SK-N-SH treated with all-trans-retinoic acid at 6 μM for 48 hours (cell line): ENCODE results near the gene TMEM183A.

Experiments
- ATAC-seq: fragments of 200-7000 bp; cut with Tn5 transposase; 3 replicates; pipeline ENCODE4 v1.9.1; 2020; ENCODE audit warnings: mild to moderate bottlenecking, moderate library complexity
- ARNTL ChIP-seq: fragments of 450-650 bp; formaldehyde crosslinking; IDR thresholded peaks from 2 replicates; pipeline ENCODE4 v1.5.0; 2020; ENCODE audit warnings: low read depth, mild to moderate bottlenecking, moderate library complexity, borderline replicate concordance
- BACH2 ChIP-seq: fragments of 250-450 bp; sonication (Bioruptor Pico); IDR thresholded peaks from 2 replicates; pipeline ENCODE4 v1.9.0; 2021; ENCODE audit warnings: mild to moderate bottlenecking, borderline replicate concordance
- CSDC2 ChIP-seq: fragments of 250-450 bp; sonication (Bioruptor Pico); IDR thresholded peaks from 2 replicates; pipeline ENCODE4 v1.5.0; 2020; ENCODE audit warnings: mild to moderate bottlenecking, moderate library complexity
- ESRRG ChIP-seq: fragments of 250-450 bp; sonication (Bioruptor Pico); IDR thresholded peaks from 2 replicates; pipeline ENCODE4 v1.6.1; 2021; ENCODE audit warnings: mild to moderate bottlenecking
- GLIS3 ChIP-seq: fragments of 250-450 bp; sonication (Bioruptor Pico); IDR thresholded peaks from 2 replicates; pipeline ENCODE4 v1.5.0; 2020; ENCODE audit warnings: mild to moderate bottlenecking, moderate library complexity
- ISL1 ChIP-seq: fragments of 250-450 bp; sonication (Bioruptor Pico); IDR thresholded peaks from 2 replicates; pipeline ENCODE4 v2.1.2; 2022; ENCODE audit warnings: mild to moderate bottlenecking, moderate library complexity
- OSR1 ChIP-seq: fragments of 250-450 bp; sonication (Bioruptor Pico); IDR thresholded peaks from 2 replicates; pipeline ENCODE4 v1.8.0; 2022; ENCODE audit warnings: moderate library complexity, mild to moderate bottlenecking, inconsistent platforms
- PPARA ChIP-seq: fragments of 250-450 bp; sonication (Bioruptor Pico); IDR thresholded peaks from 2 replicates; pipeline ENCODE4 v1.5.0; 2020; ENCODE audit warnings: mild to moderate bottlenecking, borderline replicate concordance
- SNAI2 ChIP-seq: fragments of 250-450 bp; sonication (Bioruptor Pico); IDR thresholded peaks from 2 replicates; pipeline ENCODE4 v1.5.0; 2020; ENCODE audit warnings: mild to moderate bottlenecking, moderate library complexity
- TCF4 ChIP-seq: fragments of 250-450 bp; sonication (Bioruptor Pico); IDR thresholded peaks from 2 replicates; pipeline ENCODE4 v1.8.0; 2021; ENCODE audit warnings: mild to moderate bottlenecking, moderate library complexity, borderline replicate concordance
- TOX ChIP-seq: fragments of 250-450 bp; sonication (Bioruptor Pico); IDR thresholded peaks from 2 replicates; pipeline ENCODE4 v1.8.0; 2021; ENCODE audit warnings: mild to moderate bottlenecking, moderate library complexity, borderline replicate concordance
- ZC3H10 ChIP-seq: fragments of 250-450 bp; sonication (Bioruptor Pico); IDR thresholded peaks from 2 replicates; pipeline ENCODE4 v1.5.1; 2021; ENCODE audit warnings: mild to moderate bottlenecking, moderate library complexity
- ZFP3 ChIP-seq: fragments of 250-450 bp; sonication (Bioruptor Pico); IDR thresholded peaks from 2 replicates; pipeline ENCODE4 v1.5.0; 2020; ENCODE audit warnings: mild to moderate bottlenecking, moderate library complexity
- ZFP30 ChIP-seq: fragments of 450-650 bp; formaldehyde crosslinking; IDR thresholded peaks from 2 replicates; pipeline ENCODE4 v1.5.0; 2022; ENCODE audit warnings: mild to moderate bottlenecking, moderate library complexity
- ZNF565 ChIP-seq: fragments of 450-650 bp; formaldehyde crosslinking; conservative IDR thresholded peaks from 2 replicates; pipeline ENCODE4 v1.5.0; 2020; ENCODE audit warnings: low read depth, mild to moderate bottlenecking, moderate library complexity
- ZNF70 ChIP-seq: fragments of 450-650 bp; formaldehyde crosslinking; IDR thresholded peaks from 2 replicates; pipeline ENCODE4 v1.5.0; 2020; ENCODE audit warnings: mild to moderate bottlenecking, moderate library complexity
- ZNF8 ChIP-seq: fragments of 450-650 bp; formaldehyde crosslinking; IDR thresholded peaks from 2 replicates; pipeline ENCODE4 v1.5.0; 2020; ENCODE audit warnings: mild to moderate bottlenecking, moderate library complexity
- TF ChIP-seq, protein P1 (sequence below): fragments of 250-450 bp; sonication (Bioruptor Pico); IDR thresholded peaks from 2 replicates; pipeline ENCODE4 v1.8.0; 2021; ENCODE audit warnings: low read depth, mild to moderate bottlenecking, moderate library complexity, borderline replicate concordance
- TF ChIP-seq, protein P2 (sequence below): fragments of 250-450 bp; sonication (Bioruptor Pico); IDR thresholded peaks from 2 replicates; pipeline ENCODE4 v1.5.1; 2021; ENCODE audit warnings: mild to moderate bottlenecking, moderate library complexity
- TF ChIP-seq, protein P3 (sequence below): fragments of 250-450 bp; sonication (Bioruptor Pico); IDR thresholded peaks from 2 replicates; pipeline ENCODE4 v1.8.0; 2020; ENCODE audit warnings: mild to moderate bottlenecking, moderate library complexity, borderline replicate concordance
- TF ChIP-seq, protein P4 (sequence below): fragments of 250-450 bp; sonication (Bioruptor Pico); IDR thresholded peaks from 2 replicates; pipeline ENCODE4 v1.5.0; 2020; ENCODE audit warnings: mild to moderate bottlenecking, moderate library complexity

The TMEM183A gene

DNA sequence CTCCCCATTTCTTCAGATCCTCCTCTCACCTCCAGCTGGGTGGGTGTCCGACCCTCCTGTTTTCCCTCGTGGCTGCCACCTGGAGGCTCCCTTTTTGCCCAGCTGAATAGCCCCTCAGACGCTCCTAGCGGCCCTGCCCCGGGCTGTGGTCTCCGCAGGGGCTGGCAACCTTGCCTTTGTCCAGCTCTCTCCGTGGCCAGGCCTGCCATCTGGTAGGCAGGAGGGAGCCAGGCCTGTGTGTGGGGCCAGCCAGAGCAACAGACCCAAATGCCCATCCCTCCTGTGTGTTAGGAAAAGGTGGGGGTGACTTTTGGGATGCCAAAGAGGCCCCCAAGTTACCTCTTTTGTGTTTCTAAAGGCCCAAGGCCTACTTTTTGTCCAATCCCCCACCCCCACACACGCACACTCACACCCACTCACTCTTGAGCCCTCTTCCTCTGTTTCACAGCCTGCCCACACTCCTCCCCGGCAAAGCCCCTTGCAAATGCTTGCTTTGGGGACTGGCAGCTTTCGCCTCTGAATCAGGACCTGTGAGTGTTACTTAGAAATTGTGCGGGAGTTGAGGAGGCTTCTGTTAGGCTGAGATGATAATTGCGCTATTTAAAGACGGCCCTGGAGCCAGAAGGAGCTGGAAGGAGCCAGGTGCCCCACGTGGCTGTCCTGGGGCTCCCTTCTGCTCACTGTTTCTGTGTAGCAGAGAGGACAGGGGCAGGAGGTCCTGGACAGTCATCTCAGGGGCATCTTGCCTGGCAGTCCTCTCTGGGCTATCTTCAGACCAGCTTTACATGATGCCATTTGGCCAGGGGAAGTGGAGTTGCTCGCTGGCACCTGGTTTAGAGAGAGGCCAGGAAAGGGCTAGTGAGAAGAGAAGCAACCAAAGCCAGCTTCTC is 28.2 kb downstream of the TMEM183A start:
- ATAC-seq: no peak
- TF ChIP-seq ZFP30 (no peak), ZNF70 (CRISPR knock-in tag) (no peak), ESRRG (no peak), BACH2 (CRISPR knock-in tag) (no peak), ZNF565 (CRISPR knock-in tag) (no peak), TOX (CRISPR knock-in tag) (no peak), TCF4 (CRISPR knock-in tag) (no peak), ZC3H10 (CRISPR knock-in tag) (no peak), PPARA (no peak), CSDC2 (CRISPR knock-in tag) (no peak)
- TF ChIP-seq, protein P1, sequence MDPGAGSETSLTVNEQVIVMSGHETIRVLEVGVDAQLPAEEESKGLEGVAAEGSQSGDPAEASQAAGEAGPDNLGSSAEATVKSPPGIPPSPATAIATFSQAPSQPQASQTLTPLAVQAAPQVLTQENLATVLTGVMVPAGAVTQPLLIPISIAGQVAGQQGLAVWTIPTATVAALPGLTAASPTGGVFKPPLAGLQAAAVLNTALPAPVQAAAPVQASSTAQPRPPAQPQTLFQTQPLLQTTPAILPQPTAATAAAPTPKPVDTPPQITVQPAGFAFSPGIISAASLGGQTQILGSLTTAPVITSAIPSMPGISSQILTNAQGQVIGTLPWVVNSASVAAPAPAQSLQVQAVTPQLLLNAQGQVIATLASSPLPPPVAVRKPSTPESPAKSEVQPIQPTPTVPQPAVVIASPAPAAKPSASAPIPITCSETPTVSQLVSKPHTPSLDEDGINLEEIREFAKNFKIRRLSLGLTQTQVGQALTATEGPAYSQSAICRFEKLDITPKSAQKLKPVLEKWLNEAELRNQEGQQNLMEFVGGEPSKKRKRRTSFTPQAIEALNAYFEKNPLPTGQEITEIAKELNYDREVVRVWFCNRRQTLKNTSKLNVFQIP (CRISPR knock-in tag): no peak

DNA sequence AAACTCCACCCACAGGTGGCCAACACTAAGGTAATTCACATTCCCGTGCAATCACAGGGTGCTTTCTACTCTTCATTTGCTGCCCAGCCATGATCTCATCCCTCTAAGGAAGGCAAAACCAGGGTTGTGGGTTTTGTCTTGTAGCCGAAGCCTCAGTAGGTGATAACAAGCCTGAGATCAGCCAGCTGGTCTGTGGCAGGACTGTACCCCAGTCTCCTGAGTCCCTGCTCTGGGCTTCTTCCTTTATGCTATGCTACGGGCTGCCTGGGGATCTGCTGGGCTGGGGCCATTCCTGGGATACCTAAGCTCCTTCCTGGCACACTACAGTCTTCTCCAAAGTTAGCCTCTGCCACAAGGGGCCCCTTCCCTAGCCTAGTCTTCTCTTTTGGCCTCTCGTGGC is 29.0 kb downstream of the TMEM183A start:
- no peak for ATAC-seq
- no peak for TF ChIP-seq OSR1 (CRISPR knock-in tag)
- TF ChIP-seq ZNF8 (CRISPR knock-in tag): no peak
- TF ChIP-seq ZC3H10 (CRISPR knock-in tag): no peak
- TF ChIP-seq ZFP30: no peak
- no peak for TF ChIP-seq SNAI2 (CRISPR knock-in tag)
- TF ChIP-seq ZFP3: no peak
- TF ChIP-seq, protein P2, sequence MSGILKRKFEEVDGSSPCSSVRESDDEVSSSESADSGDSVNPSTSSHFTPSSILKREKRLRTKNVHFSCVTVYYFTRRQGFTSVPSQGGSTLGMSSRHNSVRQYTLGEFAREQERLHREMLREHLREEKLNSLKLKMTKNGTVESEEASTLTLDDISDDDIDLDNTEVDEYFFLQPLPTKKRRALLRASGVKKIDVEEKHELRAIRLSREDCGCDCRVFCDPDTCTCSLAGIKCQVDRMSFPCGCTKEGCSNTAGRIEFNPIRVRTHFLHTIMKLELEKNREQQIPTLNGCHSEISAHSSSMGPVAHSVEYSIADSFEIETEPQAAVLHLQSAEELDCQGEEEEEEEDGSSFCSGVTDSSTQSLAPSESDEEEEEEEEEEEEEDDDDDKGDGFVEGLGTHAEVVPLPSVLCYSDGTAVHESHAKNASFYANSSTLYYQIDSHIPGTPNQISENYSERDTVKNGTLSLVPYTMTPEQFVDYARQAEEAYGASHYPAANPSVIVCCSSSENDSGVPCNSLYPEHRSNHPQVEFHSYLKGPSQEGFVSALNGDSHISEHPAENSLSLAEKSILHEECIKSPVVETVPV (CRISPR knock-in tag): no peak
- TF ChIP-seq GLIS3 (CRISPR knock-in tag): no peak
- TF ChIP-seq ESRRG: no peak
- TF ChIP-seq PPARA: no peak
- TF ChIP-seq BACH2 (CRISPR knock-in tag): no peak
- TF ChIP-seq, protein P3, sequence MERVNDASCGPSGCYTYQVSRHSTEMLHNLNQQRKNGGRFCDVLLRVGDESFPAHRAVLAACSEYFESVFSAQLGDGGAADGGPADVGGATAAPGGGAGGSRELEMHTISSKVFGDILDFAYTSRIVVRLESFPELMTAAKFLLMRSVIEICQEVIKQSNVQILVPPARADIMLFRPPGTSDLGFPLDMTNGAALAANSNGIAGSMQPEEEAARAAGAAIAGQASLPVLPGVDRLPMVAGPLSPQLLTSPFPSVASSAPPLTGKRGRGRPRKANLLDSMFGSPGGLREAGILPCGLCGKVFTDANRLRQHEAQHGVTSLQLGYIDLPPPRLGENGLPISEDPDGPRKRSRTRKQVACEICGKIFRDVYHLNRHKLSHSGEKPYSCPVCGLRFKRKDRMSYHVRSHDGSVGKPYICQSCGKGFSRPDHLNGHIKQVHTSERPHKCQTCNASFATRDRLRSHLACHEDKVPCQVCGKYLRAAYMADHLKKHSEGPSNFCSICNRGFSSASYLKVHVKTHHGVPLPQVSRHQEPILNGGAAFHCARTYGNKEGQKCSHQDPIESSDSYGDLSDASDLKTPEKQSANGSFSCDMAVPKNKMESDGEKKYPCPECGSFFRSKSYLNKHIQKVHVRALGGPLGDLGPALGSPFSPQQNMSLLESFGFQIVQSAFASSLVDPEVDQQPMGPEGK: no peak
- no peak for TF ChIP-seq ZNF70 (CRISPR knock-in tag)

DNA sequence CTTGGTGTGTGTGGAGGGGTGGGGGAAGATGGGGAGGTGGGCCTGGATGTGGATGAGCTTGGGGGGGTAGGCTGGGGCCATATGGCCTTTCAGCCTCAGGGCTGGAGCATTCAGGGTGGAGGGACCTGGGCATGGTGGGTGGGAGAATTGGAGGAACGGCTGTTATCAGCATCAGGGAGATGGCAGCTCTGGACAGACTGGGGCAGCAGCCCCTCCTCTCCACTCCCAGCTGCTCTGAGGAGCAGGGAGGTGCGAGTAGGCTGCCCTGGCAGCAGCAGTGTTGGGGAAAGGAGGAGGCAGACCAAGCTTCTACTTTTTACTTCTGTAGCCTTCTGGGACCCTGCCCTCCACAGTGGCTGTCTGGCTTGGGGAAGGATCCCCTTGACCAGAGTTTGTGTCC is 29.4 kb downstream of the TMEM183A start:
- no peak for ATAC-seq
- TF ChIP-seq TOX (CRISPR knock-in tag): no peak
- TF ChIP-seq ZC3H10 (CRISPR knock-in tag): no peak
- no peak for TF ChIP-seq ESRRG
- TF ChIP-seq SNAI2 (CRISPR knock-in tag): no peak
- TF ChIP-seq ARNTL (CRISPR knock-in tag): no peak
- no peak for TF ChIP-seq TCF4 (CRISPR knock-in tag)
- TF ChIP-seq ZFP3: no peak
- TF ChIP-seq, protein P2 (CRISPR knock-in tag): no peak
- no peak for TF ChIP-seq PPARA
- TF ChIP-seq ISL1 (CRISPR knock-in tag): no peak
- TF ChIP-seq ZFP30: no peak
- TF ChIP-seq OSR1 (CRISPR knock-in tag): no peak
- TF ChIP-seq, protein P4, sequence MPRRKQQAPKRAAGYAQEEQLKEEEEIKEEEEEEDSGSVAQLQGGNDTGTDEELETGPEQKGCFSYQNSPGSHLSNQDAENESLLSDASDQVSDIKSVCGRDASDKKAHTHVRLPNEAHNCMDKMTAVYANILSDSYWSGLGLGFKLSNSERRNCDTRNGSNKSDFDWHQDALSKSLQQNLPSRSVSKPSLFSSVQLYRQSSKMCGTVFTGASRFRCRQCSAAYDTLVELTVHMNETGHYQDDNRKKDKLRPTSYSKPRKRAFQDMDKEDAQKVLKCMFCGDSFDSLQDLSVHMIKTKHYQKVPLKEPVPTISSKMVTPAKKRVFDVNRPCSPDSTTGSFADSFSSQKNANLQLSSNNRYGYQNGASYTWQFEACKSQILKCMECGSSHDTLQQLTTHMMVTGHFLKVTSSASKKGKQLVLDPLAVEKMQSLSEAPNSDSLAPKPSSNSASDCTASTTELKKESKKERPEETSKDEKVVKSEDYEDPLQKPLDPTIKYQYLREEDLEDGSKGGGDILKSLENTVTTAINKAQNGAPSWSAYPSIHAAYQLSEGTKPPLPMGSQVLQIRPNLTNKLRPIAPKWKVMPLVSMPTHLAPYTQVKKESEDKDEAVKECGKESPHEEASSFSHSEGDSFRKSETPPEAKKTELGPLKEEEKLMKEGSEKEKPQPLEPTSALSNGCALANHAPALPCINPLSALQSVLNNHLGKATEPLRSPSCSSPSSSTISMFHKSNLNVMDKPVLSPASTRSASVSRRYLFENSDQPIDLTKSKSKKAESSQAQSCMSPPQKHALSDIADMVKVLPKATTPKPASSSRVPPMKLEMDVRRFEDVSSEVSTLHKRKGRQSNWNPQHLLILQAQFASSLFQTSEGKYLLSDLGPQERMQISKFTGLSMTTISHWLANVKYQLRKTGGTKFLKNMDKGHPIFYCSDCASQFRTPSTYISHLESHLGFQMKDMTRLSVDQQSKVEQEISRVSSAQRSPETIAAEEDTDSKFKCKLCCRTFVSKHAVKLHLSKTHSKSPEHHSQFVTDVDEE: no peak
- TF ChIP-seq, protein P1 (CRISPR knock-in tag): no peak
